WERI-Rb-1 (cell line): ENCODE data around the gene C6orf136.

Experiments used
- DNase-seq: peaks from one replicate; pipeline ENCODE4 v3.0.0-alpha.2; 2020
- H3K27ac ChIP-seq: fragments of 250-450 bp; sonication (Bioruptor Pico); 2 replicates; pipeline ENCODE4 v1.5.1; 2020; ENCODE audit warnings: mild to moderate bottlenecking, moderate library complexity
- H3K27me3 ChIP-seq: fragments of 250-450 bp; sonication (Bioruptor Pico); 2 replicates; pipeline ENCODE4 v1.5.1; 2021; ENCODE audit warnings: mild to moderate bottlenecking, low read depth, moderate library complexity; ENCODE audit not compliant: insufficient read depth, severe bottlenecking
- H3K36me3 ChIP-seq: fragments of 250-450 bp; sonication (Bioruptor Pico); 2 replicates; pipeline ENCODE4 v1.5.1; 2020; ENCODE audit warnings: mild to moderate bottlenecking, moderate library complexity
- H3K4me3 ChIP-seq: 2 replicates; pipeline ENCODE4 v1.5.1; 2011; ENCODE audit warnings: low read depth, mild to moderate bottlenecking, control low read depth, low read length
- H3K9me3 ChIP-seq: fragments of 250-450 bp; sonication (Bioruptor Pico); 2 replicates; pipeline ENCODE4 v1.5.1; 2021; ENCODE audit warnings: mild to moderate bottlenecking, moderate library complexity; ENCODE audit not compliant: severe bottlenecking
- TF ChIP-seq, protein P1 (sequence below): IDR thresholded peaks from 2 replicates; pipeline ENCODE4 v1.5.1; 2011; ENCODE audit warnings: low read depth, mild to moderate bottlenecking, control low read depth, inconsistent platforms, low read length

Gene C6orf136

DNA sequence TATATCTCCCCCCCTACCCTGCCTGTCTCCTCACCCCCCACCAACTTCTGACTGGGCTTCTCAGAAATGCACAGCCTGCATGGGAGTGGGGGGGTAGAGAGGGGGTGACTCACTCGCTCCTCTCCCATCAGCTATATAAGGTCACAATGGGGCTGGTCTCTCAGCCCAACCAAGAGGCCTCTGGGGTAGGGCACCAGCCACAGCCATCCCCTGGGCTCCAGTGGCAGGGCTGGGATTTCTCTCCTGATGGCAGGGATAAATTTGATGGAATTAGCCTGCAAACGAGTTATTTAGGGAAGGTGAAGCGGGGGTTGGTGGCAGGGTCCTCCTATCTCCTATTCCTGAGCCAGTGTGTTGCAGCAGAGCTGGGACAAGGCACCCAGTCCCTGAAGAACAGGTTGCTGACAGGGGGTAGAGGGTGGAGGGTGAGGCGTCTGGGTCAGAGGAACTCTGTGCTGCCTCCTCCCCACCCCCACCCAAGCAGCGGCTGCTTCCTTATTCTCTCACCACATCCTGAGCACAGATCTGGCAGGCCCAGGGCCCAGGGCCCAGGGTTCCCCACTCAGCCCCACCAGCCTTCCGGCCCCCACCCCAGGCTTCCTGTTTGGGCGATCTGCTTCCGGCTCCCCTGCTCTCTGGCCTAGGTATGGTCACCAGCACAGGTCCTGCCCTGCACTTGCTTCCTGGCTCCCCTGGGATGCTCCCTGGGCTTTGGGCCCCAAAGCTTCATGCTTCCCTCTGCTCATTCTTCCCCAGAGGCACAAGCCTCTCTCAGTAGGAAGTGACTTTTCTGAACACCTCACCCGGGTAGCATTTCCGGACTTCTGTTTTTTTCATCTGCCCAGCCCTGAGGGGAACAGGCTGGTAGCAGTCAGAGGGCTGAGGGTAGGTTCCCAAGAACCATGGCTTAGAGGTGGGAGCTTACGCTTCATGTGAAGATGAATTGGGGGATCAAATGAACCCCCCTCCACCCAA, 35.5 kb downstream of the C6orf136 start:
- H3K27me3 ChIP-seq, result no peaks in the 10 kb centered on the region
- H3K4me3 ChIP-seq, result peak overlapping the region; percentile 29
- TF ChIP-seq, protein P1, sequence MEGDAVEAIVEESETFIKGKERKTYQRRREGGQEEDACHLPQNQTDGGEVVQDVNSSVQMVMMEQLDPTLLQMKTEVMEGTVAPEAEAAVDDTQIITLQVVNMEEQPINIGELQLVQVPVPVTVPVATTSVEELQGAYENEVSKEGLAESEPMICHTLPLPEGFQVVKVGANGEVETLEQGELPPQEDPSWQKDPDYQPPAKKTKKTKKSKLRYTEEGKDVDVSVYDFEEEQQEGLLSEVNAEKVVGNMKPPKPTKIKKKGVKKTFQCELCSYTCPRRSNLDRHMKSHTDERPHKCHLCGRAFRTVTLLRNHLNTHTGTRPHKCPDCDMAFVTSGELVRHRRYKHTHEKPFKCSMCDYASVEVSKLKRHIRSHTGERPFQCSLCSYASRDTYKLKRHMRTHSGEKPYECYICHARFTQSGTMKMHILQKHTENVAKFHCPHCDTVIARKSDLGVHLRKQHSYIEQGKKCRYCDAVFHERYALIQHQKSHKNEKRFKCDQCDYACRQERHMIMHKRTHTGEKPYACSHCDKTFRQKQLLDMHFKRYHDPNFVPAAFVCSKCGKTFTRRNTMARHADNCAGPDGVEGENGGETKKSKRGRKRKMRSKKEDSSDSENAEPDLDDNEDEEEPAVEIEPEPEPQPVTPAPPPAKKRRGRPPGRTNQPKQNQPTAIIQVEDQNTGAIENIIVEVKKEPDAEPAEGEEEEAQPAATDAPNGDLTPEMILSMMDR, result no peak
- peaks cover 75% of the 10 kb centered on the region for H3K36me3 ChIP-seq
- no peaks in the 10 kb centered on the region for H3K9me3 ChIP-seq
- peak; percentile 69 for DNase-seq
- H3K27ac ChIP-seq, result peak overlapping the region; percentile 90

DNA sequence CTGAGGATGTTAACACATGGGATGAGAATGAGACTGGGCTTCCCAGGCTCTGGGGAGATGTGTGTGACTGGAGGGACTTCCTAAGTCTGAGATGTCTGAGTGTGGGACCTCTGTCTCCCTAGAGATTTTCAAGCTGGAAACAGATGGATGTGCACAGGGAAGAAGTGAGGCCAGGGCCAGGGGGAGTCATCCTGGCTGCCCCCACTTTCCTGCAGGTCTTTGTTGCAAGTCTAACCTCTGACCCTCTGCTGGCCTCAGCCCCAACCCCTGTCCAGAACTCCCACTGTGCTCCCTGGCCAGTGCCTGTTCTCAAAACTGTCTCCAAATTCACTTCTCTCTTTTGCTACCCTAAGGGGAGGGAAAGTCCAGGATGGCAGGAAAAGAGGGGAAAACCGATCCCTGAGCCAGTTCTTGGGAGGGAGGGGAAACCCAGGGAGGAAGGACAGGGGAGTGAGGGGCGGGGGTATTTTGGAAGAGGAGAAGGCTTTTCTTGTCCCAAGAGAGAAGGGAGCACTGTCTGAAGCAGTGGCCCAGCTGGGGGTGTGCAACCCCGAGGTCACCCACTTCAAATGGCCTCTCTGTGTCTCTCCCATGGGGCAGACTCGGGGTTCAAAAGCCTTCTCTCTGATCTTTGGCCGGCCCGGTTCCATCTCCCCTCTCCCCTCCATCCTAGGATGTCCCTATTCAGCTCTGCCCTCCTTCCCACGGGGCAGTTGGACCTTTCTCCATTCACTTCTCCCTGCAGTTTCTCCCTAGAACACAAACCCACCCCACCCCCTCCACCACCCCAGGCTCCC, 36.4 kb downstream of the C6orf136 start:
- peaks cover 71% of the 10 kb centered on the region for H3K36me3 ChIP-seq
- H3K27ac ChIP-seq, result peak overlapping the region; percentile 90
- peak overlapping the region; percentile 29 for H3K4me3 ChIP-seq
- TF ChIP-seq, protein P1, result no peak
- no peaks in the 10 kb centered on the region for H3K9me3 ChIP-seq
- no peak for DNase-seq
- H3K27me3 ChIP-seq, result no peaks in the 10 kb centered on the region

DNA sequence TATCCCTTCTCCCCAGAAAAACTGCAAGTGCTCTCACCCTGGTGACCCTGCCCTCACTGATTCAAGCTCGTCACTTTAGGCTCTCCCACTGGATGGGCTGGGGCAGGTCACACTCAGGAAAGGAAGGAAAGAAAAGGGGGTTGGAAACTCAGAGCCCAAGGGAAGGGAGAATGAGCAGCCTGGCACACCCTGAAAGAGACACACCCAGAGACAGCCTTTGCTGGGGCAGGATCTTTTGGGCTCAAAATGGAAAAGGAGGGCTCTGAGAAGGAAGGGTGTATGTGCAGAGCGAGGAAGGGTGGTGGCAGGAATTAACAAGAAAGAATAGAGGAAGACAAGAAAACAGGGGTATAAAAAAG, 37.0 kb downstream of the C6orf136 start:
- TF ChIP-seq, protein P1, result no peak
- H3K27ac ChIP-seq, result peak overlapping the region; percentile 90
- no peak for DNase-seq
- H3K36me3 ChIP-seq, result peaks cover 71% of the 10 kb centered on the region
- no peaks in the 10 kb centered on the region for H3K27me3 ChIP-seq
- H3K9me3 ChIP-seq, result no peaks in the 10 kb centered on the region
- peak overlapping the region; percentile 8 for H3K4me3 ChIP-seq

DNA sequence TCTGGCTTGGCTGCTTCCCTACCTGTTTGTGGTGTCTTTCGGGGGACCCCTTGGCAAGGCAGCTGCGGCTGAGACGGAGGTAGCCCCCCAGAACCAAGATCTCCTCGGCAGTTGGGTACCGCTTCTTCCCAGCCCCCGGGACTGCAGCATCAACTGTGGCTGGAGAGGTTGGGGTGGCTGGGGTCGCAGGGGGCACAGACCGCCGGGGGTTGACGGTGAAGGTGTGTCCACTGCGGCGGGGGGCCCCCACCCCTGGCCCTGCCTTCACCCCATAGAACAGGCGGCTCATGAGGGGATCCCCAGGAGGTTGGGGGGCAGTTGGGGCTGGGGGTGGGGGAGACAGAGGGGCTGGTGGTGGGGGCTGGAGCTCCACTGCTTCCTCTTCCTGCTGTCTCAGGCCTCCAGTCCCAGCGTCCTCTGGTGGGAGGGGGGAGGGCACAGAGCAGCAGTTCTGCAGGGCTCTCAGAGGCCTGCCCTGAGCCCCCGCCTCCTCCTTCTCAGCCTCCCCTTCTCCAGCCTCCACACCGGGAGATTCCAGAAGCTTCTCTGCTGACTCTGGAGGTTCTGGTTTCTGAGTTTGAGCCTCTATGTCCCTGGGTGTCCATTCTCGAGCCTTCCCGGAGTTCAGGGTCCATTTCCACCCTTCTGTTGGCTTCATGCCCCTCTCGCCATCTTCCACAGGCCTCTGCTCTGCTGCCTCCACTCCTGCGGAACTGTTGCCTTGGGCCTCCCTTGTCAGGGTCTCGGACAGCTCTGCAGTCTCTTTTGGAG, 37.6 kb downstream of the C6orf136 start:
- TF ChIP-seq, protein P1, result no peak
- Histone ChIP-seq H3K36me3 (peaks cover 69% of the 10 kb centered on the region), H3K27me3 (no peaks in the 10 kb centered on the region), H3K9me3 (no peaks in the 10 kb centered on the region), H3K27ac (peak overlapping the region; percentile 98), H3K4me3 (peak overlapping the region; percentile 8; the same call in 1 of the 2 replicates)
- DNase-seq, result no peak

DNA sequence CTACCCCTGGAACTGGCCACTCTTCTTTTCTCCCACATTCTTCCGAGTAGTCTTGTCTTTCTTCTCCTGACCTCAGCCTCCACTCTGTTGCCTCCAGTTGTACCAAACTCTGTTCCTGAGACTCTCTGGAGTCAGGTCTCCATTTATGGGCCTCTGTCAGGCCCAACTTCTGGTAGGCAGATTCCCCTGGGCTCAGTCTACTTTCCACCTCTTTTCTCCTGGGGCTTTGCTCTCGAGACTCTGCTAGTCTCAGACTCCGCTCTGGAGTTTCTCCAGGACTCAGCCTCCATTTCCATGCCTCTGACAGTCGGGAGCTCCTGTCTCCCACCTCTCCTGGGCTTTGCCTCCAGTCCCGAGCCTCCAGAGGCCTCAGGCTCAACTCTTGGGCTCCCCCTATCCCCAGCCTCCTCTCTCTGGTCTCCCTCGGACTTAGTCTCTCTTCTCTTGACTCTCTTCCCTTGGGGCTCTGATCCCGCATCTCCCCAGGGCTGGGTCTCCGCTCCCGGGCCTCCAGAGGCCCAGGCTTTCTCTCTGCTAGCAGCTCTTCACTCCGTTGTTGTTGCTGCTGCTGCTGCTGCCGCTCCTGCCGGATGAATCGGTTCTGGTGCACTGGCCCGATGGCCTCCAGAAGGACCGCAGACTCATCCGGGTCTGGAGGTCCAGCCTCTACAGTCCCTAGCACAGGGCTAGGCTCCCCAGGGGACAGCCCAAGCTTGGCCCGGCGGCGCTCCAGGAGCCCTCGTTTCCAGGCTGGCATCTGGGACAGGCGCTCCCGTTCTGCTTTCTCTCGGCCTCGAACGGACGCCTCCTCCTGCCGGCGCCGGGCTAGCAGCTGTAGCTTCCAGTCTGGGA, 38.5 kb downstream of the C6orf136 start:
- Histone ChIP-seq H3K27ac (peak overlapping the region; percentile 98), H3K9me3 (no peaks in the 10 kb centered on the region), H3K4me3 (peak overlapping the region; percentile 77), H3K36me3 (peaks cover 64% of the 10 kb centered on the region), H3K27me3 (no peaks in the 10 kb centered on the region)
- DNase-seq, result no peak
- TF ChIP-seq, protein P1, result peak; percentile 36
